H54 (cell line): Measurements from ENCODE around the gene SPATC1L.

ENCODE experiments used
- DNase-seq: peaks from one replicate; pipeline ENCODE4 v3.0.0; 2011; ENCODE audit warnings: low spot score, mixed read lengths; ENCODE audit not compliant: insufficient read length
- FAIRE-seq: peaks from 3 replicates; lab custom pipeline; 2011; peaks lifted over from hg19 to GRCh38; lab: Jason Lieb, UNC
- POLR2A ChIP-seq: IDR thresholded peaks from 2 replicates; pipeline ENCODE4 v1.6.1; 2011; ENCODE audit warnings: low read depth, mild to moderate bottlenecking, low read length

The SPATC1L gene

GRCh38 chr21:46114963-46115362 lies 69.3 kb downstream of the SPATC1L start:
- no peak for TF ChIP-seq POLR2A
- DNase-seq, result no peak
- FAIRE-seq, result no peak

DNA sequence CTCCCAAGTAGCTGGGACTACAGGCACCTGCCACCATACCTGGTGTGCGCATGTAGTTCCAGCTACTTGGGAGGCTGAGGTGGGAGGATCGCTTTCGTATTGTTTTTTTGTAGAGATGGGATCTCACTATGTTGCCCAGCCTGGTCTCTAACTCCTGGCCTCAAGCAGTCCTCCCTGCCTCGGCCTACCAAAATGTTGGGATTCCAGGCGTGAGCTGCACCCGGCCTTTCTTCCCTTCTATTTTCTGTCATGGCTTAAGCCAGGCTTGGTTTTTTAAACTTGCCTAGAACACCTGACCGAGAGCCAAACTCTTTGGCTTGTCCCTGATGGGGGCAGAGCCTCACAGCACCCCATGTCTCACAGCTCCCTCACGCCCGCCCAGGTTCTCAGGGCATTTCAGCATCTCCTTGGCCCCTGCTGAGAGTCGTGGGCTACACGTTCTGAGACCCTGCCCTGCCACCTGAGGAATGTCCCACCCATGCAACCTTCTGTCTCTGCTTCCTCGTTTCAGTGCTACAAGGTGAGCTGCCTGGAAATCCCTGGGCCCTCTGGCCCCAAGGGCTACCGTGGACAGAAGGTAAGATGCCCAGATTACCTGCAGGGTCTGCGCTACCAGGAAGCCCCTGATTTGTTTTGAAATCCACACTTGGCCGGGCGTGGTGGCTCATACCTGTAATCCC lies 70.6 kb downstream of the SPATC1L start:
- FAIRE-seq (no peak), DNase-seq (no peak)
- TF ChIP-seq POLR2A, result no peak

- TF ChIP-seq POLR2A, result no peak
- no peak for FAIRE-seq
- no peak for DNase-seq
These were observed 71.5 kb downstream of the SPATC1L start for GRCh38 chr21:46112725-46113215.

GRCh38 chr21:46111857-46112724 lies 72.2 kb downstream of the SPATC1L start:
- FAIRE-seq, result no peak
- TF ChIP-seq POLR2A, result no peak
- no peak for DNase-seq

DNA sequence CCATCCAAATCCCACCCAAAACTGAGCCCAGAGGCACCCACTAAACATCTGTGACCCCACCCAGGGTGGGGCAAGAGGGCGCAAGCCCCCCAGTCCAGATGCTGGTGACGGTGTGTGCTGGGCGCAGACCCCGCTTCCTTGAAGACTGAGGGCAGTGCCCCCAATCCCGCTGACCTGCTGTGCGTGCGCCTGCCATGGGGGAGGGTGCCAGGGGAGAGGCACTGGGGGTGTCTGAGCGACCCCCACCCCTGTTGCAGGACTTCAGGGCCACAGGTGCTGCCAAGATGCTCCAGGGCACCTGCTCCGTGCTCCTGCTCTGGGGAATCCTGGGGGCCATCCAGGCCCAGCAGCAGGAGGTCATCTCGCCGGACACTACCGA lies 73.1 kb downstream of the SPATC1L start:
- DNase-seq (no peak), FAIRE-seq (no peak)
- TF ChIP-seq POLR2A, result no peak
